ENCODE measurements around the gene HSPBP1. TPM values are rescaled to one million over a fixed set of nuclear protein-coding genes. Genes with fewer than 3 reads are reported as not detected.

HSPBP1 gene
- total RNA-seq, 1 experiment from 2014 or later: 92.3 TPM

DNA sequence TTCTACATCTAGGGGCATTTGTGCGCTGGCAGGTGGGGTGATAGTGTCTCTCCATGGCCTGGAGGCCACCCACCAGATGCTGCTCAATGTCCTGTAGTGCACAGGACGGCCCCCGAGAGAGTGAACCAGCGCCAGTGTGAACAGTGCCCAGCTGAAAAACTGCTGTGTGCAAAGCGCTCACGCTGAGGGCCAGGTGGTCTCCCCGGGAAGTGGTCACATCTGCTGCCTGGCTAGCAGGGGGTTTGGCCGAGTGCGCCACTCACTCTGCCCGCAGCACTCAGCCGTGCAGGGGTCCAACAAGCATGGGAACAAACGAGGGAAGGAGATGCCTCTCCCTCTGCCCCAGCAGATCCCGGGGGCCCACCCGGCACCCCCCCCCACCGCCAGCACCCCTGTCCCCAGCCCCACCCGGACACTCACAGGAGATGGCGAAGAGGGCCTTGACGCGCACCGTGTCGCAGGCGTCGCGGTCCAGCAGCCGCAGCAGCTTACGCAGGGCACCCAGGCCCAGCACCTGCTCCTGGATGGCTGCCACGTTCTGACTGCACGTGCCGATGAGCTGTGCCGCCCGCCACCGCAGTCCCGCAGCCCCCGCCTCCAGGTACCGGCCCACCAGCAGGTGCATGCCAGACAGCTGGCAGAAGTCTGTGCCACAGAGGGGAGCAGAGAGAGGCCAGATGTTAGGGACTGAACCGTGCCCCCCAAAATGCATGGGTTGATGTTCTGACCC, 5.8 kb downstream of the HSPBP1 start:
- Histone ChIP-seq H3K27me3 (ENCODE audit: control insufficient read depth, insufficient read depth, low read length) (no peaks in the 10 kb centered on the region), H3K4me3 (ENCODE audit: insufficient read depth, low read depth, low read length) (no peak overlapping the region), H3K36me3 (replicated peaks; ENCODE audit: control insufficient read depth, insufficient read depth, low read length) (no peaks in the 10 kb centered on the region)
- no peak for DNase-seq

DNA sequence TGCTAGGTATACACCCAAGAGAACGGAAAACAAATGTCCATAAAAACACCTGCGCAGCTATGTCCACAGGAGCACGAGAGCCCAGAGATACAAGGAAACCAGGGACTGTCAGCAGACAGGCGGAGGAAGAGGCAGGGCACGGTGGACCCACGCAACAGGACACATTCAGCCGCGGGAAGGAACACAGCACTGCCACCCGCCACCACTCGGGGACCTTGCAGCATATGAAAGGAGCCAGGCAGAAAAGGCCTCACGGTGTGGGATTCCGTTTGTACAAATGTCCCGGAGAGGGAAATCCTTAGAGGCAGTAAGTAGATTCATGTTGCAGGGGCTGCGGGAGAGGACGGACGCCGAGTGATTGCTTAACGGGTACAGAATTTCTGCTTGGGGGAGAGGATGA, 7.8 kb downstream of the HSPBP1 start:
- H3K27me3 ChIP-seq (ENCODE audit: control insufficient read depth, insufficient read depth, low read length): no peaks in the 10 kb centered on the region
- no peaks in the 10 kb centered on the region for H3K36me3 ChIP-seq (replicated peaks; ENCODE audit: control insufficient read depth, insufficient read depth, low read length)
- DNase-seq: peak; percentile 55
- no peak overlapping the region for H3K4me3 ChIP-seq (ENCODE audit: insufficient read depth, low read depth, low read length)

DNA sequence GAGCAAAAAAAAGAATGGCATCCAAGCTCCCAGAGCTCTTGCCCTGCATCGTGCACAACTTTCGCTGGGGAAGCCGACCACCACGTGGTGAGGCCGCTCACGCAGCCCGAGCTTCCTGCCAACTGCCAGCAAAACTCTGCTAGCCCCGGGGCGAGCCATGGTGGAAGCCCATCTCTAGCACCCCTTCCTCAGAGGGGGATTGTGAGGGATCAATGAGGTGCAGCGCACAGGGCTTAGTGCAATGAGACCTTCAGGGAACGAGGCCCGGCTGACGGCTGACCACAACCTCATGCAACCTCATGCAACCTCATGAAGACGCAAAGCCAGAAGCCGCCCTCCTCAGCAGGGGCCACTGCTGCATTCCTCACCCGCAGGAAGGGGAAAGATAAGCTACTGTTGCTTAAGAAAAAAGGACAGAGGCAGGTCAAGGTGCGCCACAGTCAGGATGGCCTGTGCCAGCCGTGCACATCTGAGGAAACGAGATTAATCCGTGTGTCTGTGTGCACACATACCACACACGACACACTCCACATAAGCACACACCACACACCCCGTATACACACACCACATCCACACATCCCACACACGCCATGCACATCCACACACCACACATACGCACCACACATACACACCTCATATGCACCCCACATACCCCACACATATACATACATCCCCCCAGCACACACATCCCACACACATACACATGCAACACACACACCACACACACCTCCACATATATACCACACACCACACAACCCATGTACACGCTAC, 9.6 kb downstream of the HSPBP1 start:
- DNase-seq: no peak
- H3K27me3 ChIP-seq (ENCODE audit: control insufficient read depth, insufficient read depth, low read length): no peaks in the 10 kb centered on the region
- no peak overlapping the region for H3K4me3 ChIP-seq (ENCODE audit: insufficient read depth, low read depth, low read length)
- no peaks in the 10 kb centered on the region for H3K36me3 ChIP-seq (replicated peaks; ENCODE audit: control insufficient read depth, insufficient read depth, low read length)

DNA sequence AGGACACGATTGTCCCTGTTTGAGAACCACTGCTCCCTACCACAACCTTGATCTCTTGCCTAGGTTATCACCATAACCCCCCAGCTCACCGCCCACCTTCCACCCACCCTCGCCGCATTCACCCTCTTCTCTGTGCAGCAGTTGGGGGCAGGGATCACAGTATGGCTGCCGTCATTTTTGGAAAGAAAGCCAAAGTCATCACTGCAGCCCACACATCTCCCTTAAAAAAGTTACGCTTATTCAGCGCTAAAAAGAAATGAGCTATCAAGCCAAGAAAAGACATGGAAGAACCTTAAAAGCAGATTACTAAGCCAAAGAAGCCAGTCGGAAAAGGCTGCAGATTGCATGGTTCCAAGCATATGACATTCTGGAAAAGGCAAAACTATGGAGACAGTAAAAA, 10.6 kb downstream of the HSPBP1 start:
- DNase-seq: no peak
- Histone ChIP-seq H3K27me3 (ENCODE audit: control insufficient read depth, insufficient read depth, low read length) (no peaks in the 10 kb centered on the region), H3K4me3 (ENCODE audit: insufficient read depth, low read depth, low read length) (no peak overlapping the region), H3K36me3 (replicated peaks; ENCODE audit: control insufficient read depth, insufficient read depth, low read length) (no peaks in the 10 kb centered on the region)

DNA sequence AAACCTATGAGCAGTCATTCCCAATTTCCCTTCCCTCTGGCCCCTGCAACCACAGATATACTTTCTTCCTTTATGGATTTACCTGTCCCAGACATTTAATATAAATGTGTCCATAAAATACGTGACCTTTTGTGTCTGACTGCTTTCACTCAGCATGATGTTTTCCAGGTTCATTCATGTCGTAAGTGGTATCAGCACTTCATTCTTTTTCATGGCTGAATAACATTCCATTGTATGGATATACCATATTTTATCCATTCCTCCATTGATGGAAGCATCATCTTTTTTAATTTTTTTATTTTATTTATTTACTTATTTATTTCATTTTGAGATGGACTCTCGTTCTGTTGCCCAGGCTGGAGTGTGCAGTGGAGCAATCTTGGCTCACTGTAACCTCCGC, 13.1 kb downstream of the HSPBP1 start:
- DNase-seq: no peak
- no peaks in the 10 kb centered on the region for H3K27me3 ChIP-seq (ENCODE audit: control insufficient read depth, insufficient read depth, low read length)
- H3K4me3 ChIP-seq (ENCODE audit: insufficient read depth, low read depth, low read length): no peak overlapping the region
- no peaks in the 10 kb centered on the region for H3K36me3 ChIP-seq (replicated peaks; ENCODE audit: control insufficient read depth, insufficient read depth, low read length)

DNA sequence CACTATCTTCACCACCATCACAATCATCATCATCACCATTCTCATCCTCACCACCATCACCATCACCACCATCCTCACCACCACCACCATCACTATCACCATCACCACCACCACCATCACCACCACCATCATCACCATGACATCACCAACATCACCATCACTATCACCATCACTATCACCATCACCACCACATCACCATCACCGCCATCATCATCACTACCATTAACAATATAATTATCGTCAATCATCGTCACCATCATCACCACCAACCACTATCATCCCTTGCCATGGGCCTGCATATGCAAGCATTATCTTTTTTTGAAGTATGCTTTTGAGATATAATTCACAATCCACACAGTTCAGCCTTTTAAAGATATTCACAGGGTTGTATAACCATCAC, 13.5 kb downstream of the HSPBP1 start:
- no peak for DNase-seq
- Histone ChIP-seq H3K4me3 (ENCODE audit: insufficient read depth, low read depth, low read length) (no peak overlapping the region), H3K27me3 (ENCODE audit: control insufficient read depth, insufficient read depth, low read length) (no peaks in the 10 kb centered on the region), H3K36me3 (replicated peaks; ENCODE audit: control insufficient read depth, insufficient read depth, low read length) (no peaks in the 10 kb centered on the region)

DNA sequence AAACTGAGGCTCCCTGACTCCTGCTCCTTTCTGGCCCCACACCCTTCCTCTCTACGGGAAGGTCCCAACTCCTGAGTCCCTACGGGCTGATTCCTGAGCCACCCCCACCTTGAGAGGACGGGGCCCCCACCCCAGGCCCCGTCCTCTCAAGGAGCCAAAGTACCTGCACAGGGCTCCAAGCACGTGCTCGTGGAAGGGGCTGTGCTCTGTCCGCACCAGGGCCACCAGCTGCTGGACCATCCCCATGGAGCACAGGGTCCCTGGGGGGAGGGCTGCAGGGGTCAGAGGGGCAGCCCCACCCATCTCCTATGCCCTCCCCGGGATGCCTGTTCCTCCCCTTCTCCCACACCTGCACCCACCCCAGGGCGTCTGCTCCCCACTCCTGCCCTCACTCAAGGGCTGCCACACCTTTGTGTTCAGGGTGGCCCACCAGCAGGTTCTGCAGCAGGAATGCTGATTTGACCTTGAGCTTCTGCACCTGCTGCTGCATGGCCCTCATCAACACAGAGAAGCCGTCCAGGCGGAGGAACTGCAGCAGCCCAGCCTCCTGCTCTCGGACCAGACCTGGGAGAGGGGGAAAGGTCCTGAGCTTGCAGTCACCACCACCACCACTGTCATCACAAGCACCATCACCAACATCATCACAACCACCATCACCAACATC, 14.1 kb downstream of the HSPBP1 start:
- Histone ChIP-seq H3K27me3 (ENCODE audit: control insufficient read depth, insufficient read depth, low read length) (no peaks in the 10 kb centered on the region), H3K4me3 (ENCODE audit: insufficient read depth, low read depth, low read length) (no peak overlapping the region), H3K36me3 (replicated peaks; ENCODE audit: control insufficient read depth, insufficient read depth, low read length) (no peaks in the 10 kb centered on the region)
- DNase-seq: no peak

DNA sequence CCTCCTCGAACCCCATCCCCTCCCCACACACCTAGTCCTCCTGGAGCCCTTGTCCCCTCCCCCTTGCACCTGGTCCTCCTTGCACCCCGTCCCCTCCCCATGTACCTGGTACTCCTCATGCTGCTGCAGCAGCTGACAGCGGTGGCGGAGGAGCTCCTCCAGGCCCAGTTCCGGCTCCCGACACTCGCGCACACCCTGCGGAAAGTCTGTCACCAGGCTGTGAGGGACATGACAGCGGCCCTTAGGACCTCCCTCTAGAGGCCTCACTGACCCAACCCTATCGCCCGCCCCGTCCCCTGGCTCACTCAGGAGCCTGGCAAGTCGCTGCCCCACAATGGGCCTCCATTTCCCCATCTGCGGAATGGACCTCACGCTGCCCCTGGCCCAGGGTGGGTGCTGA, 14.7 kb downstream of the HSPBP1 start:
- DNase-seq: no peak
- Histone ChIP-seq H3K27me3 (ENCODE audit: control insufficient read depth, insufficient read depth, low read length) (no peaks in the 10 kb centered on the region), H3K36me3 (replicated peaks; ENCODE audit: control insufficient read depth, insufficient read depth, low read length) (no peaks in the 10 kb centered on the region), H3K4me3 (ENCODE audit: insufficient read depth, low read depth, low read length) (no peak overlapping the region)

DNA sequence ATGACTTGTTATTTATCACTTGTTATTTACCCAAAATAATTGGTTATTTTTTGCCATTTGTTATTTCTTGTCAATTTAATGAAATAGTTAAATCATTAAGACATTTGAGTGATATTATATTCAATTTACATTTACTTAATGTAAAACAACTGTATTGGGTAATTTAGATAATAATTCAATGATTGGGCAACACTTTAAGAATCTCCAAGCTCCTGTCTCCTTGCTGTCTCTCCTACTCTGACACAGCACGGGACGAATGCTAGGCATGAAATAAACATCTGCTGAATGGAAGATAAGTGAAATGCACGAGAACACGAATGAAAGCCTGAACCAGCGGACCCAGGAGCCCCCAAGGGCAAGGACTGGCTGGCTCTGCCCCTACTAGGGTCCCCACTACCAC, 15.4 kb downstream of the HSPBP1 start:
- H3K4me3 ChIP-seq (ENCODE audit: insufficient read depth, low read depth, low read length): no peak overlapping the region
- no peaks in the 10 kb centered on the region for H3K36me3 ChIP-seq (replicated peaks; ENCODE audit: control insufficient read depth, insufficient read depth, low read length)
- H3K27me3 ChIP-seq (ENCODE audit: control insufficient read depth, insufficient read depth, low read length): no peaks in the 10 kb centered on the region
- no peak for DNase-seq

DNA sequence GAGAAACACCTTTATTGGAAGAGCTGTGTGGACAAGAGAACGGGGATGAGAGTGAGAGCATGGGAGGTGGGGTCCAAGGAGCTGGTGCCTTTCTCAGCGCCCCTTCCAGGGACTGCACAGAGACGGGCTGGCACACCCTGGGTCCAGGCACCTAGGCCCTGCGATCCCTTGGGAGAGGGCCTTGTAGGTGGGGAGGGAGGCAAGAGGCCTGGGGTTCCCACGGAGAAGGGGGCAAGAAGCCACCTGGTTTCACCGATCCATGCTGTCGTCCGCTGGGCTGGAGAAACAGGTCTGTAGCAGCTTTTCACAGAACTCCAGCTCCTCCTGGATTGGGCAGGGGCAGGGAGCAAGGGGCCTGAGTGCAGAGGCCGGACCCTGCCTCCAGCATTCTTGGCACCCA, 17.6 kb downstream of the HSPBP1 start:
- Histone ChIP-seq H3K27me3 (ENCODE audit: control insufficient read depth, insufficient read depth, low read length) (no peaks in the 10 kb centered on the region), H3K4me3 (ENCODE audit: insufficient read depth, low read depth, low read length) (no peak overlapping the region), H3K36me3 (replicated peaks; ENCODE audit: control insufficient read depth, insufficient read depth, low read length) (no peaks in the 10 kb centered on the region; the same call in 1 of the 2 replicates)
- no peak for DNase-seq

DNA sequence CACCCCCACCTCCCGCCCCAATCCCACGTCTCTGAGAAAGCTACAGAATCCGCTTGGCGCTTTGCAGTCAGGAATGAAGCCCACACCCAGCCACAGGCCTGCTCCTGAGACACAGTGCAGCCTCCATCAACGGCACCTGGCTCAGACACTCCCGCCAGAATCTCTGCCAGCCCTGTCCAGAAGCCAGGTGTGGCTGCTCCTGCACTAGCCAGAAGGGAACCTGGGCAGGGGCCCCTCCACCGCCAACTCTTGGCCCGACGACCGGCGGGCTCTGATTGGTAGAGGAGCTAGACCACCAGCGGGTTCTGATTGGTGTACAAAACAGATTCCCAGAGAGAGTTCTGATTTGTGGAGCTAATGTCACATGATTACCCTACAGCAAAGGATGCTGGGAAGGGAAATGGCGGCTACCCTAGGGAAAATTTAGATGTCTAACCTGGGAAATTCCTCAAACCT, 18.2 kb downstream of the HSPBP1 start:
- peak; percentile 77 for DNase-seq
- no peak overlapping the region; the same call in 1 of the 2 replicates for H3K4me3 ChIP-seq (ENCODE audit: insufficient read depth, low read depth, low read length)
- no peaks in the 10 kb centered on the region for H3K27me3 ChIP-seq (ENCODE audit: control insufficient read depth, insufficient read depth, low read length)
- no peaks in the 10 kb centered on the region; the same call in 1 of the 2 replicates for H3K36me3 ChIP-seq (replicated peaks; ENCODE audit: control insufficient read depth, insufficient read depth, low read length)

DNA sequence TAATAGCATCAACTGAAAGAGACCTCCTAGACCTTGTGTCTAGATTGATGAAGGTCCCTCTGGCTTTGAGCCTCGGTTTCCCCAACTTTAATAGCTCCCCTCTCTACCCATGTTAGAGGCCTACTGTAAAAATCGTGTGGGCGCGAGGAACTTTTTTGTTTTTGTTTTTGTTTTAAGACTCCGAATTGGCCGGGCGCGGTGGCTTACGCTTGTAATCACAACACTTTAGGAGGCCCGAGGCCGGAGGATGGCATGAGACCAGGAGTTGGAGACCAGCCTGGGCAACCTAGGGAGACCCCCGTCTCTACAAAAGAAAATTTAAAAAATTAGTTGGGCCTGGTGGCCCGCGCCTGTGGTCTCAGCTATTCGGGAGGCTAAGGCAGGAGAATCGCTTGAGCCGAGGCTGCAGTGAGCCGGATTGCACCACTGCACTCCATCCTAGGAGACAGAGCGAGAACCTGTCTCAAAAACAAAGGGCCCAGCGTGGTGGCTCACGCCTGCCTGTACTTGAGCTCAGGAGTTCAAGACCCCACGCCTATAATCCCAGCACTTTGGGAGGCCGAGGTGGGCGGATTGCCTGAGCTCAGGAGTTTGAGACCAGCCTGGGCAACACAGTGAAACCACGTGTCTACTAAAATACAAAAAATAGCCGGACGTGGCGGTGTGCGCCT, 20.2 kb downstream of the HSPBP1 start:
- DNase-seq: no peak
- Histone ChIP-seq H3K27me3 (ENCODE audit: control insufficient read depth, insufficient read depth, low read length) (no peaks in the 10 kb centered on the region), H3K4me3 (ENCODE audit: insufficient read depth, low read depth, low read length) (peak overlapping the region; percentile 99), H3K36me3 (replicated peaks; ENCODE audit: control insufficient read depth, insufficient read depth, low read length) (no peaks in the 10 kb centered on the region; the same call in 1 of the 2 replicates)

DNA sequence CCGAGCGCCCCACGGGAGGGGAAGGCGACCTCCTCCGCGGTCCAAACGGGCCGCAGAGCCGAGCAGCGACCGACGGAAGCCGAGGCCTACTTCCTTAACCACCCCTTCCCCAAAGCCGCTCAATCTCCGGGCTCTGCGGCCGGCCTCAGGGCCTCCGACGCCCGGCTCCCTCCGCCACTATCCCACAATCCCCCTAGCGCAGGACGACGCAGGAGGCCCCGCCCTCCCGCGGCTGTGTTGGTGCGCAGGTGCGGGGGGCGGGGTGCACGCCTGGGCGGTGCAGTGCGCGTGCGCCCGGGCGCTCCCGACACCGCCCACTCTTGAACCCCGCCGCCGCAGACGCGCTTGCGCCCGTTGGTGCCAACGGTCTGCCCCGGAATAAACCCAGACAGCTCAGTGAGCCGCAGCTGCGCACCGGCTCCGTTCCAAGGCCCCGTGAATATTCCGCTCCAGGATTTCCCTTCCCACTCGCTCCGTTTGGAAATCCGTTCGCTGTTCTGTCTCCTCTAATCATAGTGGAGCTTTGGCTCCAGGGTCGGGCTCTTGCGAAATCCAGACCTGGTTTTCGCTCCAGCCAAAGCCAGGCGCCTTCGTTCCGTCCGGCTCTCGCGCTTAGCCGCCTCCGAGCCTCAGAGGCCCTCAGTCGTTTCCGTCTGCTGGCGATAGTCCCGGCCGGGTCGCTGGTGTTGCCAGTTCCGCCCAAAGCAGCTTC, 20.9 kb downstream of the HSPBP1 start, which contains the start of gene PPP6R1:
Gene PPP6R1, minus strand, starts transcription at position 190 of the 712 bp plus-strand sequence. CDS start 11,914 bp downstream, outside the sequence.
- H3K36me3 ChIP-seq (replicated peaks; ENCODE audit: control insufficient read depth, insufficient read depth, low read length): no peaks in the 10 kb centered on the region; the same call in 1 of the 2 replicates
- peak; percentile 100 for DNase-seq
- H3K4me3 ChIP-seq (ENCODE audit: insufficient read depth, low read depth, low read length): peak within 1 kb of the TSS; percentile 99
- H3K27me3 ChIP-seq (ENCODE audit: control insufficient read depth, insufficient read depth, low read length): no peaks in the 10 kb centered on the region

DNA sequence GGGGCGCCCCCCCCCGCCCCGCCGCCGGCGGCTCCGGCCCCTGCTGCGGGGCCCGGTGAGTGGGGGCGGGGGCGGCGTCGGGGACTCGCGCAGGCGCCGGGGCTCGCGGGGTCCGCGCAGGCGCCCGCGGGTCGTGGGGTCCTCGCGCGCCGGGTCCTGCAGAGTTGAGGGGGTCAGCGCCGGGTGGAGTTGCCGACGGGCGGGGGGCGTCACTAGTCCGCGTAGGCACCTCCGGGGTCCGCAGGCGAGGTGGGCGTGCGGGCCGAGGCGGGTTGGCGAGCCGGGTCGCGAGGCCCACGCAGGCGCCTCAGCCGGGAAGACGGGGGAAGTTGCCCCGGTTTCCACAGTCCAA, 21.5 kb downstream of the HSPBP1 start:
- peak overlapping the region; percentile 99 for H3K4me3 ChIP-seq (ENCODE audit: insufficient read depth, low read depth, low read length)
- DNase-seq: peak; percentile 86
- no peaks in the 10 kb centered on the region; the same call in 1 of the 2 replicates for H3K36me3 ChIP-seq (replicated peaks; ENCODE audit: control insufficient read depth, insufficient read depth, low read length)
- no peaks in the 10 kb centered on the region for H3K27me3 ChIP-seq (ENCODE audit: control insufficient read depth, insufficient read depth, low read length)
